ENCODE data around the gene ATF6B.
A peak's percentile ranks its signal among the peaks of the same experiment; 100 is the strongest.

ATF6B gene

DNA sequence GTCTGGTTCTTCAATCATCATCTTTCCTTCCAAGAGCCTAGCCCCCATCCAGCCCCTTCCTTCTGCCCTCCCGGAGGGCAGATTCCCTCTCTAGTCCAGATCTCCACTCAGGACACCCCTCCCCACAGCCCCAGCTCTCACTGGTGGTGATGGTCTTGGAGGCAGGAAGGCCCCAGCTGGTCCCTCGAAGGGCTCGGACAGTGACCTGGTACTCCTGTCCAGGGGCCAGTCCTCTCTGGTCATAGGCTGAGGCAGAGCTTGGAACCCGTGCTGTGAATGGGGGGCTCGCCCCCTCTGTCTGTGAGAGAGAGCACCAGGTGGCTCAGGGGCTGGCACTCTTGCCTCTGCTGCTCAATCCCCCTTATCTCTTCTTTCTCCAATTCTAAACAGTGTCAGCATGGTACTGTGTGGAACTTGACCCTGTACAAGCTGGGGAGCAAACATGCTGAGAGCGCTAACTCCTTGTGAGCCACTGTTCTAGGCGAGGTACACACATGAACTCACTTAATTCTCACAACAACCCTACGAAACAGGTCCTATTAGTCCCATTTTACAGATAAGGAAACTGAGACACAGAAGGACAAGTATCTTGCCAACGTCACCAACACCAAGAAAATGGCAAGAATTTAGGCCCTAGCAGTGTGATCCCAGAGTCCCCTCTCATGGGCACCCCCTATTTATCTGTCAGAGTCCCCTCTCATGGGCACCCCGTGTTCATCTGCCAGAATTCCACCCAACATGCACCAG lies 38.8 kb downstream of the ATF6B start:
- peaks cover 18% of the 10 kb centered on the region for H3K4me1 ChIP-seq (ENCODE audit: control insufficient read depth, insufficient read depth, low read depth, low read length)
- H3K27ac ChIP-seq (ENCODE audit: low read length, poor library complexity, severe bottlenecking): no peak overlapping the region
- no peak overlapping the region for H2AK5ac ChIP-seq (ENCODE audit: low read length, severe bottlenecking)
- no peak for DNase-seq
- H2BK120ac ChIP-seq (ENCODE audit: low read depth, low read length): peak overlapping the region; percentile 21
- H3K14ac ChIP-seq (ENCODE audit: low read length in 2 of 2): no peak overlapping the region
- H3K9me3 ChIP-seq (ENCODE audit: control insufficient read depth, low read length): no peaks in the 10 kb centered on the region
- peak overlapping the region; percentile 15 to 76 for H2BK12ac ChIP-seq (ENCODE audit: low read length in 2 of 2)
- no peak overlapping the region for H3K4me3 ChIP-seq (ENCODE audit: insufficient read depth in 1 of 2, low read depth in 1 of 2, low read length in 2 of 2)
- H4K91ac ChIP-seq (ENCODE audit: low read length): peak overlapping the region; percentile 16
- H3K23ac ChIP-seq (ENCODE audit: low read length in 2 of 2): no peak overlapping the region
- H3K18ac ChIP-seq (ENCODE audit: low read depth in 1 of 2, low read length in 2 of 2): peak overlapping the region in 1 of 2 experiments; percentile 11
- peaks cover 0 to 76% of the 10 kb centered on the region in 2 experiments for H3K27me3 ChIP-seq (ENCODE audit: control insufficient read depth in 1 of 2, insufficient read depth in 1 of 2, low read length in 2 of 2)
- H2AFZ ChIP-seq (ENCODE audit: low read depth, low read length): no peak overlapping the region
- no peak overlapping the region for H3K9ac ChIP-seq (ENCODE audit: low read length)
- no peaks in the 10 kb centered on the region for H3K79me1 ChIP-seq (replicated peaks; ENCODE audit: low read length, poor library complexity, severe bottlenecking)
- peaks cover 0 to 84% of the 10 kb centered on the region in 2 experiments for H3K36me3 ChIP-seq (ENCODE audit: control insufficient read depth in 1 of 2, insufficient read depth in 2 of 2, low read depth in 1 of 2, low read length in 2 of 2)
- no peak overlapping the region for H3K4me2 ChIP-seq (ENCODE audit: low read length, poor library complexity, severe bottlenecking)
- no peak overlapping the region for H3K4ac ChIP-seq (ENCODE audit: low read depth in 1 of 2, low read length in 2 of 2)
- no peak overlapping the region for H4K8ac ChIP-seq (ENCODE audit: low read length)
- H2BK15ac ChIP-seq (ENCODE audit: low read depth, poor library complexity, severe bottlenecking): no peak overlapping the region
- WGBS: 95% methylated on average over 10 of the region's 10 CpGs
- H2BK5ac ChIP-seq (ENCODE audit: low read depth, low read length, poor library complexity, severe bottlenecking): no peak overlapping the region

- H3K9me3 ChIP-seq (ENCODE audit: control insufficient read depth, low read length): no peaks in the 10 kb centered on the region
- H3K4me2 ChIP-seq (ENCODE audit: low read length, poor library complexity, severe bottlenecking): no peak overlapping the region
- peak overlapping the region in 1 of 2 experiments; percentile 57 for H2BK12ac ChIP-seq (ENCODE audit: low read length in 2 of 2)
- no peak overlapping the region for H2AFZ ChIP-seq (ENCODE audit: low read depth, low read length)
- H3K18ac ChIP-seq (ENCODE audit: low read depth in 1 of 2, low read length in 2 of 2): peak overlapping the region in 1 of 2 experiments; percentile 4
- DNase-seq: no peak
- H3K4ac ChIP-seq (ENCODE audit: low read depth in 1 of 2, low read length in 2 of 2): no peak overlapping the region
- H2AK5ac ChIP-seq (ENCODE audit: low read length, severe bottlenecking): no peak overlapping the region
- peak overlapping the region in 1 of 2 experiments; percentile 9 for H3K14ac ChIP-seq (ENCODE audit: low read length in 2 of 2)
- peaks cover 18% of the 10 kb centered on the region for H3K4me1 ChIP-seq (ENCODE audit: control insufficient read depth, insufficient read depth, low read depth, low read length)
- 93% methylated on average over 14 of the region's 14 CpGs for WGBS
- no peaks in the 10 kb centered on the region for H3K79me1 ChIP-seq (replicated peaks; ENCODE audit: low read length, poor library complexity, severe bottlenecking)
- H2BK15ac ChIP-seq (ENCODE audit: low read depth, poor library complexity, severe bottlenecking): peak overlapping the region; percentile 78
- H3K27me3 ChIP-seq (ENCODE audit: control insufficient read depth in 1 of 2, insufficient read depth in 1 of 2, low read length in 2 of 2): peaks cover 0 to 80% of the 10 kb centered on the region in 2 experiments
- peak overlapping the region; percentile 57 for H4K91ac ChIP-seq (ENCODE audit: low read length)
- H3K23ac ChIP-seq (ENCODE audit: low read length in 2 of 2): no peak overlapping the region
- H2BK120ac ChIP-seq (ENCODE audit: low read depth, low read length): no peak overlapping the region
- H2BK5ac ChIP-seq (ENCODE audit: low read depth, low read length, poor library complexity, severe bottlenecking): no peak overlapping the region
- H4K8ac ChIP-seq (ENCODE audit: low read length): peak overlapping the region; percentile 1
- H3K9ac ChIP-seq (ENCODE audit: low read length): no peak overlapping the region
- H3K4me3 ChIP-seq (ENCODE audit: insufficient read depth in 1 of 2, low read depth in 1 of 2, low read length in 2 of 2): no peak overlapping the region
- peaks cover 0 to 84% of the 10 kb centered on the region in 2 experiments for H3K36me3 ChIP-seq (ENCODE audit: control insufficient read depth in 1 of 2, insufficient read depth in 2 of 2, low read depth in 1 of 2, low read length in 2 of 2)
- H3K27ac ChIP-seq (ENCODE audit: low read length, poor library complexity, severe bottlenecking): no peak overlapping the region
These were observed 39.5 kb downstream of the ATF6B start for GRCh38 chr6:32088487-32089049.

- Histone ChIP-seq H3K4me3 (ENCODE audit: insufficient read depth in 1 of 2, low read depth in 1 of 2, low read length in 2 of 2) (no peak overlapping the region), H2BK5ac (ENCODE audit: low read depth, low read length, poor library complexity, severe bottlenecking) (no peak overlapping the region), H2BK12ac (ENCODE audit: low read length in 2 of 2) (peak overlapping the region in 1 of 2 experiments; percentile 91), H2AFZ (ENCODE audit: low read depth, low read length) (peak overlapping the region; percentile 36), H3K36me3 (ENCODE audit: control insufficient read depth in 1 of 2, insufficient read depth in 2 of 2, low read depth in 1 of 2, low read length in 2 of 2) (peaks cover 0 to 81% of the 10 kb centered on the region in 2 experiments), H2AK5ac (ENCODE audit: low read length, severe bottlenecking) (no peak overlapping the region), H3K4me1 (ENCODE audit: control insufficient read depth, insufficient read depth, low read depth, low read length) (peaks cover 21% of the 10 kb centered on the region), H3K27ac (ENCODE audit: low read length, poor library complexity, severe bottlenecking) (no peak overlapping the region), H4K91ac (ENCODE audit: low read length) (peak overlapping the region; percentile 80), H3K23ac (ENCODE audit: low read length in 2 of 2) (peak overlapping the region in 1 of 2 experiments; percentile 54), H3K4me2 (ENCODE audit: low read length, poor library complexity, severe bottlenecking) (no peak overlapping the region), H3K9ac (ENCODE audit: low read length) (no peak overlapping the region), H2BK120ac (ENCODE audit: low read depth, low read length) (peak overlapping the region; percentile 97), H4K8ac (ENCODE audit: low read length) (no peak overlapping the region), H3K79me1 (replicated peaks; ENCODE audit: low read length, poor library complexity, severe bottlenecking) (no peaks in the 10 kb centered on the region), H3K4ac (ENCODE audit: low read depth in 1 of 2, low read length in 2 of 2) (peak overlapping the region in 1 of 2 experiments; percentile 77), H3K9me3 (ENCODE audit: control insufficient read depth, low read length) (no peaks in the 10 kb centered on the region), H3K18ac (ENCODE audit: low read depth in 1 of 2, low read length in 2 of 2) (peak overlapping the region; percentile 69 to 73), H3K14ac (ENCODE audit: low read length in 2 of 2) (peak overlapping the region in 1 of 2 experiments; percentile 64), H3K27me3 (ENCODE audit: control insufficient read depth in 1 of 2, insufficient read depth in 1 of 2, low read length in 2 of 2) (peaks cover 0 to 84% of the 10 kb centered on the region in 2 experiments), H2BK15ac (ENCODE audit: low read depth, poor library complexity, severe bottlenecking) (peak overlapping the region; percentile 78)
- 12% methylated on average over 24 of the region's 50 CpGs for WGBS
- peak; percentile 84 for DNase-seq
These were observed 40.2 kb downstream of the ATF6B start for GRCh38 chr6:32087574-32088486.
